ENCODE data around the gene COPS9.

- TF ChIP-seq CTCF (conservative IDR thresholded peaks at IDR 0.05) = no peak
- no peak for TF ChIP-seq EZH2 (IDR thresholded peaks at IDR 0.05; ENCODE audit: low read depth)
These were observed 24.4 kb upstream of the COPS9 start for GRCh38 chr2:240160291-240161086.
